ENCODE measurements around the gene ACSS3. TPM values are rescaled to one million over a fixed set of nuclear protein-coding genes. Genes with fewer than 3 reads are reported as not detected.

ACSS3 gene
- polyA plus RNA-seq, 1 donor (not counting 4 experiments of a cell fraction or from before 2014, with no cell fraction given), result 0.30 TPM

- no peak for TF ChIP-seq CTCF (optimal IDR thresholded peaks at IDR 0.05 in 1 of 3, IDR thresholded peaks at IDR 0.05 in 1 of 3, conservative IDR thresholded peaks at IDR 0.05 in 1 of 3; ENCODE audit: extremely low read depth in 1 of 3, insufficient read depth in 2 of 3, low read length in 3 of 3)
- no peak for TF ChIP-seq EZH2 (IDR thresholded peaks at IDR 0.05; ENCODE audit: low read length)
- Histone ChIP-seq H3K9me3 (ENCODE audit: control insufficient read depth, low read depth, low read length) (no peaks in the 10 kb centered on the region), H4K20me1 (ENCODE audit: control insufficient read depth, extremely low read depth, insufficient read depth, low read length) (no peaks in the 10 kb centered on the region), H3K27ac (ENCODE audit: control insufficient read depth, insufficient read depth, low read length) (no peak overlapping the region), H3K4me3 (ENCODE audit: control insufficient read depth in 2 of 3, extremely low read depth in 1 of 3, insufficient read depth in 2 of 3, low read depth in 1 of 3, low read length in 3 of 3) (no peak overlapping the region), H3K4me2 (ENCODE audit: control insufficient read depth, extremely low read depth, insufficient read depth, low read depth, low read length) (no peak overlapping the region), H3K36me3 (ENCODE audit: control insufficient read depth in 2 of 2, extremely low read depth in 1 of 2, insufficient read depth in 2 of 2, low read length in 2 of 2) (no peaks in the 10 kb centered on the region), H3K9me1 (ENCODE audit: control insufficient read depth, extremely low read depth, insufficient read depth, low read length) (no peaks in the 10 kb centered on the region), H3K4me1 (ENCODE audit: control insufficient read depth, extremely low read depth, insufficient read depth, low read length) (no peaks in the 10 kb centered on the region), H2AFZ (ENCODE audit: control insufficient read depth, low read length) (no peak overlapping the region), H3K27me3 (ENCODE audit: control insufficient read depth, extremely low read depth, insufficient read depth, low read length) (no peaks in the 10 kb centered on the region), H3K79me2 (ENCODE audit: control insufficient read depth, insufficient read depth, low read length) (no peaks in the 10 kb centered on the region), H3K9ac (ENCODE audit: control insufficient read depth, extremely low read depth, insufficient read depth, low read length) (no peak overlapping the region)
- DNase-seq (ENCODE audit: low read depth, low spot score), result no peak
- dilution Hi-C loops (cut with MboI; ENCODE audit: extremely low pct_ligation_motif_present, low sequenced_read_pairs), result no loop called here
- FAIRE-seq, result no peak
Measured at GRCh38 chr12:81070846-81071245, 7.0 kb upstream of the ACSS3 start.

GRCh38 chr12:81075539-81075938 is 2.3 kb upstream of the ACSS3 start:
- FAIRE-seq, result no peak
- Histone ChIP-seq H3K4me2 (ENCODE audit: control insufficient read depth, extremely low read depth, insufficient read depth, low read depth, low read length) (no peak overlapping the region), H3K27ac (ENCODE audit: control insufficient read depth, insufficient read depth, low read length) (no peak overlapping the region), H4K20me1 (ENCODE audit: control insufficient read depth, extremely low read depth, insufficient read depth, low read length) (no peaks in the 10 kb centered on the region), H3K27me3 (ENCODE audit: control insufficient read depth, extremely low read depth, insufficient read depth, low read length) (peaks cover 12% of the 10 kb centered on the region), H3K9me3 (ENCODE audit: control insufficient read depth, low read depth, low read length) (no peaks in the 10 kb centered on the region), H2AFZ (ENCODE audit: control insufficient read depth, low read length) (no peak overlapping the region), H3K9me1 (ENCODE audit: control insufficient read depth, extremely low read depth, insufficient read depth, low read length) (no peaks in the 10 kb centered on the region), H3K79me2 (ENCODE audit: control insufficient read depth, insufficient read depth, low read length) (no peaks in the 10 kb centered on the region), H3K36me3 (ENCODE audit: control insufficient read depth in 2 of 2, extremely low read depth in 1 of 2, insufficient read depth in 2 of 2, low read length in 2 of 2) (no peaks in the 10 kb centered on the region), H3K4me3 (ENCODE audit: control insufficient read depth in 2 of 3, extremely low read depth in 1 of 3, insufficient read depth in 2 of 3, low read depth in 1 of 3, low read length in 3 of 3) (no peak overlapping the region), H3K9ac (ENCODE audit: control insufficient read depth, extremely low read depth, insufficient read depth, low read length) (no peak overlapping the region), H3K4me1 (ENCODE audit: control insufficient read depth, extremely low read depth, insufficient read depth, low read length) (peaks cover 10% of the 10 kb centered on the region)
- DNase-seq (ENCODE audit: low read depth, low spot score), result no peak
- TF ChIP-seq EZH2 (IDR thresholded peaks at IDR 0.05; ENCODE audit: low read length) (no peak), CTCF (optimal IDR thresholded peaks at IDR 0.05 in 1 of 3, IDR thresholded peaks at IDR 0.05 in 1 of 3, conservative IDR thresholded peaks at IDR 0.05 in 1 of 3; ENCODE audit: extremely low read depth in 1 of 3, insufficient read depth in 2 of 3, low read length in 3 of 3) (no peak)
- dilution Hi-C loops (cut with MboI; ENCODE audit: extremely low pct_ligation_motif_present, low sequenced_read_pairs), result no loop called here

Data from keratinocyte (primary cell).